OCI-M2 (cell line): ENCODE results near the gene NPPC.
"Not testable (repeated sequence)": the region's sequence is repeated elsewhere in the genome, so short reads cannot be mapped to it uniquely, and the experiment has no call there.

ENCODE experiments used
- DNase-seq: peaks from one replicate; lab custom pipeline; 2025; ENCODE audit not compliant: unreplicated experiment; lab: John Stamatoyannopoulos, UW

NPPC gene

GRCh38 chr2:231922311-231923009 lies 3.7 kb downstream of the NPPC start:
- no peak for DNase-seq

- no peak for DNase-seq
Observed at GRCh38 chr2:231920795-231921194, 5.4 kb downstream of the NPPC start.

GRCh38 chr2:231920366-231920765 lies 5.8 kb downstream of the NPPC start:
- no peak for DNase-seq

- no peak for DNase-seq
Observed at GRCh38 chr2:231919341-231920035, 6.7 kb downstream of the NPPC start.

GRCh38 chr2:231918501-231919330 lies 7.5 kb downstream of the NPPC start:
- DNase-seq, result no peak

GRCh38 chr2:231917280-231918066 lies 8.7 kb downstream of the NPPC start:
- DNase-seq, result no peak

- DNase-seq, result no peak
Observed at GRCh38 chr2:231914077-231914690, 12.0 kb downstream of the NPPC start.

- no peak for DNase-seq
Observed at GRCh38 chr2:231911381-231911780, 14.8 kb downstream of the NPPC start.

DNA sequence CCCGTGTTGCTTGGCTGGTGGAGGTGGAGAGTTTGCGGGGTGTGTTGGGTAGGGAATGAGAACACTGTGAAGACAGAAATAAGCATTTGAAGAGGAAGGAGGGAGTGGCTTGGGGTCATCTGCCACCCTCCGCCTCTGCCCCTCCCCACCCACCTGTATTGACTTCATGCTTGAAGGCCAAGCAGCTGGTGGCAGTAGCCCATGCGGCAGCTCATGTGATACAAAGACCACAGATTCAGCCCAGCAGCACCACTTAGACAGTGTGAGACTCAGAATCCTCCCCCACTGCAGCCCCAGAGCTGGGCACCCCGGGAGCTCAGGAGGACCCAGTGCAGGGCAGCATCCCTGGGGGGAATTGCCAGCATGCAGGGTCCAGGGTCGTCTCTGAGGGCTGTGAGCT lies 15.4 kb downstream of the NPPC start:
- DNase-seq, result no peak

DNA sequence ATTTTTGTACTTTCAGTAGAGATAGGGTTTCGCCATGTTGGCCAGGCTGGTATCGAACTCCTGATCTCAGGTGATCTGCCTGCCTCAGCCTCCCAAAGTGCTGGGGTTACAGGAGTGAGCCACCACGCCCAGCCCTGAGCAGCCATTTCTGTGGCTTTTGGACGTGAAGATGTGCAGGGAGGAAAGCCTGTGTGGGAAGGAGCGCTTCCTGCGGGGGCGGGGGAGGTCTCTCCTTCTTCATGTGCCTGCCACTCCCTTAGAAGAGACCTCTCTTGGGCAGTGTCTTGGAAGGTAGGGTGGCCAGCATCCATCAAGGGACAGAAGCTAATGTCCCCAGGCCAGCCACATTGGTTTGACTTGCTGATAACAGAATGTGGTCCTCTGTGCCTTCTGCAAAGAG lies 16.0 kb downstream of the NPPC start:
- not testable (repeated sequence) for DNase-seq

DNA sequence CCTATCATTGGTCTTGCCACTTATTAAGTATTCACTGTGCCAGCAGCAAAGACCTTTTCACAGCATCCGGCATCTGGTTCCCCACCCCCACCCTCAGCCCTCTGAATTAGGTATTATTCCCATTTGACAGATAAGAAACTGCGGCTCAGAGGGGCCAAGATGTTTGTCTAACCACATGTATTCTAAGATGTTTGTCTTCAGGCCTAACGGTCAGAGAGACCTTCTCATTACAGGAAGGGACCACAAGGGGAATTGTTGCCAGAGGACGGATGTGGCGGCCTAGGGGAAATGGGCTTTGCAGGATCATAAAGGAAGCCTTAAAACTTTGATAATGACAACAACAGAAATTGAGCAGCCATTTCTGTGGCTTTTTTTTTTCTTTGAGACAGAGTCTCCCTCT lies 16.6 kb downstream of the NPPC start:
- DNase-seq, result no peak

GRCh38 chr2:231908584-231908983 lies 17.6 kb downstream of the NPPC start:
- DNase-seq, result no peak

DNA sequence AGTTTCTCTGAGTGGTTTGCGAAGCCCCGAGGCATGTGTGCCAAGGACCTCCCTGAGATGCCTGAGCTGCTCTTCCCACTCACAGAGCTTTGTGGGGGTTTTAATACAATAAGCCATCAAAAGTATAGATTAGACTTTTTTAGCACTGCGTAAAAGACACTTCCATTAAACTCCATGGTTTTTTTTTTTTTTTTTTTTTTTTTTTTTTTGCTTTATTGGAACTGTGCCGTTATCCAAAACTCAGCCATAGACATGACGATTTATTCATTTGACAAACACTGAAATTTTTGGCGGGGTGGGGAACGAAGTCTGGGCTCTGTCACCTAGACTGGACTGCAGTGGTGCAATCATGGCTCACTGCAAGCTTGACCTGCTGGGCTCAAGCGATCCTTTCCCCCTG lies 18.4 kb downstream of the NPPC start:
- no peak for DNase-seq

DNA sequence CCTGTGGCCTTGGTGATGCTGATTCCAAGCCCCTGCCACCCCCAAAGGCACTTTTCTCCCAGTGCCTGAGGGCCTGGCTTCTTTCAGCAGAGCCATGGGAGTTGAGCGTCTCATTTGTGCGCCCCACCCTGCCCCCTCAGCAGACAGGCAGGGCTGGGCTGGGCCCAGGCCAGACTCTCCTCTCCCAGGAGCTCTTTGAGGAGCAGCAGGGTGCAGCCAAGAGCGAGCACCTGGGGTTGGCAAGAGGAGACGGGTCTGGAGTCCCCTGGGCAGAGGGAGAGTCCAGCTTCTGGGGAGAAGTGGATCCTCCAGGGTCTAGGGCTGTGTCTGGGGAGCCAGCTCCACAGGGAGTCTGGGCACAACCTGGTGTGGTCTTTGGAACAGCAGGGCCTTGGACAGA lies 21.2 kb downstream of the NPPC start:
- DNase-seq, result no peak

- DNase-seq, result no peak
Observed at GRCh38 chr2:231904161-231904611, 22.0 kb downstream of the NPPC start.

GRCh38 chr2:231902598-231902997 lies 23.6 kb downstream of the NPPC start:
- DNase-seq, result no peak

GRCh38 chr2:231900972-231901371 lies 25.2 kb downstream of the NPPC start:
- DNase-seq, result no peak

- peak; percentile 30 for DNase-seq
Observed at GRCh38 chr2:231900486-231900942, 25.7 kb downstream of the NPPC start.

DNA sequence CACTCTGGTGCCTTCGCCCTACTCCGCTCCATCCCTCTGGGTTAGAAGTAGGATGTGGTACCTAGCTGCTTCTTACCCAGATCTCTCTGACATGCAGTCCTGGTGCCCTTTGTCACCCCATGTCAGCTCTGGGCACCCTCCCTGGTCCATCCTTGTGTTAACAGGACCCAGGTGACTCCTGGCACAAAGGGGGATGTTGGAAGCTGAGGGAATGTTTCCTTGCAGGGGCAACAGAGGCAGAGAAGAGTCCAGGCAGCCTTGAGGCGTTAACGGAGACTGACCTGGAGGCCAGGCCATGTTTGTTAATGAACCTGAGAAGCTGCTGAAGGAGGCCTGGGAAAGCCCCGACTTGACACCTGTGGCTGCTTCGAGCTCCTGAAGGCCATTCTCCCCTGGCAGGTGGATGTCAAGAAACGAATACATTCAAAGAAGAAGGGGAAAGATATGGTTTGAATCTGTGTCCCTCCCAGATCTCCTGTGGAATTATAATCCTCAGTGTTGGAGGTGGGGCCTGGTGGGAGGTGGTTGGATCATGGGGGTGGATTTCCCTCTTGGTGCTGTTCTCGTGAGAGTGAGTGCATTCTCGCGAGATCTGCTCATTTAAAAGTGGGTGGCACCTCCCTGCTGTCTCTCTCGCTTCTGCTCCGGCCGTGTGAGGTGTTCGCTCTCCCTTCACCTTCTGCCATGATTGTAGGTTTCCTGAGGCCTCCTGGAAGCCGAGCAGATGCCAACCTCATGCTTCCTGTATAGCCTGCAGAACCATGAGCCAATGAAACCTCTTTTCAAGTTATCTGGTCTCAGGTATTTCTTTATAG lies 31.4 kb downstream of the NPPC start:
- no peak for DNase-seq

DNA sequence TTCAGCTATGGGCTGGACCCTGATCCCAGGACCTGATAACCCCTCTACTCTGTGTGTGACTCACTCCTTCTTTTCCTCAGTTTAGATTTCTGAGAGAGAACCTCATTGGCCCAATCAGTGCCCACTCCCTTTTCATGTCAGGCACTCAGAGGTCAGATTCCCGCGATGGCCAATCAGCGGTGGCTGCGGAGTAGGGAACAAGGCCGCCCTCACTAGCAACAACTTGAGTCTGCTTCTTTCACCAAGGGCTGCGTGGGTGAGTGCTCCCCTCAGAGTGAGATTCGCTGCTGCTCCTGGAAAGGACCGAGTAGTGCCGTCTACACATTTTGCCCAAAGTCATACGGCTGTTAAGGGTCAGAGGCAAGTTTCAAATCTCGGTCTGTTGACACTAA lies 34.7 kb downstream of the NPPC start:
- no peak for DNase-seq
